HG03280 (cell line): ENCODE measurements around the gene KCNJ15.
"Not testable (repeated sequence)": the region's sequence is repeated elsewhere in the genome, so short reads cannot be mapped to it uniquely, and the experiment has no call there.

ENCODE experiments used
- ATAC-seq: cut with Tn5 transposase; IDR thresholded peaks from one replicate; pipeline ENCODE4 v1.9.1; 2021; ENCODE audit warnings: mild to moderate bottlenecking, moderate library complexity; ENCODE audit not compliant: unreplicated experiment

Gene KCNJ15

GRCh38 chr21:38244407-38244787 is 12.4 kb upstream of the KCNJ15 start:
- ATAC-seq, result no peak

DNA sequence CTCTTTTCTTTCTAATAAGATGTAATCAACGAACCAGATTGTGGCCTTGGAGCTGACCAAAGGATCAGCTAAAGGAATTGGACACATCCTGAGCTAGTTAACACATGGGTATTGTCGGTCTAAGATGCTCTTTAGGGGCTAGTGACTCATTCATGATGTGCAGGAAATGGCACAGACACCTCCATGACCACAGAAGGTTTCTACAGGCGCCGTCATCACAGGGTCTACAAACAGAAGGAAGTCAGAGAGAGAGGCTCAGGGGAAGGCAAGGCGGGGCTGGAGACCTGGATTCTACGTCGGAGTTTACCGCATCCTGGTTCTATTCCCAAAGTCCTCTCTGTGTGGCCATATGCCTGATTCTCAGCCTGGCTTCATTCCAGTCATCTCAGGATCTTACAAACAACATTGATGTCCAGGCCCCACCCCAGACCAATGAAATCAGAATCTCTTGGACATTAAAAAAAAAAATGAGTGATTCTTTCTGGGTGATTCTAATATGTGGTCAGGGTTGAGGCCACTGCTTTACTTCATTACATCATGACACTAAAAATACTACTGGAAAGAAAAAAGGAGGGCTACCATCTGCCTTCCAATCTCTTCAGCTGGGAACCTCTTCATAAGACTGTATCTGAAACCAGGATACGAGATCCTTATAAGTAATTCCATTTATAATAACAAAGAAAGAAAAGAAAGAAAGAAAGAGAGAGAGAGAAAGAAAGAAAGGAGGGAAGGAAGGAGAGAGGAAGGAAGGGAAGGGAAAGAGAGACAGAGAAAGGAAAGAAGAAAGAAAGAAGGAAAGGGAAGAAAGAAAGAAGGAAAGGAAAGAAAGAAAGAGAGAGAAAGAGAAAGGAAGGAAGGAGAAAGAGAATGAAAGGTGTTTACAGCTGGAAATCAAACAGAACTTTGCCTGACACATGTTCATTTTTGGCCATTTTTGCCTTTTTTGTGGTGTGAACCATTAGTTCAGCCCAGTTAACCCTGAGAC is 11.6 kb upstream of the KCNJ15 start:
- peak; percentile 63 for ATAC-seq

DNA sequence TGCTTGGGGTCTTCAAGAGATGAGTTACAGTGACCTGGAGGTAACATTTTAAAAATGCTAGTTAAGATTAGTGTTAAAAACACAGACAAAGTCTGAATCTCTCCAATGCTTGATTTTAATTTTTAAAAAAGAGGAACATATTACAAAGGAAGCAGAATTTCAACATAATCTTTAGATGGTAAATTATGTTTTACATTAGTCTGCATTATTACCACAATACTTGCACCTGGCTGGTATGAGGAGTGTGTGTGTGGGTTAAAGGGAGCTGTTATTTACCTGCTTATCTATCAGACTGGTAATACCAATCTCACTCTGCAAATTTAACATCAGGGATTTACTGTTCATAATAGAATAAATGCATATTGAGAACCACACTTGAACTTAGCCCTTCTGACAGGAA is 10.3 kb upstream of the KCNJ15 start:
- no peak for ATAC-seq

GRCh38 chr21:38247054-38247453 is 9.7 kb upstream of the KCNJ15 start:
- ATAC-seq, result not testable (repeated sequence)

GRCh38 chr21:38247738-38248510 is 8.9 kb upstream of the KCNJ15 start:
- ATAC-seq, result no peak

GRCh38 chr21:38249256-38249655 is 7.5 kb upstream of the KCNJ15 start:
- ATAC-seq, result peak; percentile 64

GRCh38 chr21:38249696-38250278 is 7.0 kb upstream of the KCNJ15 start:
- ATAC-seq, result no peak

- ATAC-seq, result no peak
Observed at GRCh38 chr21:38250991-38251418, 5.8 kb upstream of the KCNJ15 start.

DNA sequence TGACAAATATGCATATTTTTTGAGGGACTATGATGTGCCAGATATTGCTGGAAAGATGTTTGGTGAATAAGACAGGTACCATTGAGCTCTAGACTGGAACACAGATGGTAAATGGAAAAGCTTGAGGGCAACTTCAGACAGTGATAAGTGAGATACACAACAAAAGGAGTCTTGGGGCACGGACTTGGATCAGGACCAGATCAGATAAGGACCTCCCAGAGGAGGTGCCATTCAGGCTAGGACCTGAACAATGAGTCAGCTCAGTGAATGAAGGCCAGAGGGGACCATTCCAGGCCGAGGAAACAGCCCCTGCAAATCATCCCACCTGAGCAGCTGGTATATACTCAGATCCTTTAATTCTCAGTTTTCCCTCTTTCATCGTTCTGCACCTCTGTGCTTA is 1.8 kb upstream of the KCNJ15 start:
- ATAC-seq, result no peak

DNA sequence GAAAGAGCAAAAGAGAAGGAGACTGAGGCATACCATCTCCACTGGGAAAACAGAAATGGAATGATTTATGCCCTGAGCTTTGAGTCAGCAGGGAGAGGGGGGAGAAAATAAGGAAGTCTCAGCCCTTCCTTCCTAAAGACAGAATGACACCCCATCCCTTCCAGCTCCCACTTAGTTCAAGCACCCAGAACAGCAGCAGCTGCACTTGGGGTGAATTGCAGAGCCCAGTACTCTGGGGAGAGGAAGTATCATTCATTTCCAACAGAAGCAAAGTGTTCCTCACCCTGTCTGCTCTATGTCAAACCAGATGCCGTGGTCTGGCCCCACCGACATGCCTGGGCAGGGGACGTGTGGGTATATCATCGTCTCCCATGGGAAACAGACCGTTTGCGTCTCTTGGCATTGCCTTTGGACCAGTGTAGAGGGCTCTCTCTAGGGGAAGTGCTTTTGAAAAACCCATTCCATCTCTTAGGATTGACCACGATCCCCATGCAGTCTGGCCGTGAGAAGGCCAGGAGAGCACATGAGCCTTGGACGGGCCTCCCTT is 1.1 kb upstream of the KCNJ15 start:
- no peak for ATAC-seq

DNA sequence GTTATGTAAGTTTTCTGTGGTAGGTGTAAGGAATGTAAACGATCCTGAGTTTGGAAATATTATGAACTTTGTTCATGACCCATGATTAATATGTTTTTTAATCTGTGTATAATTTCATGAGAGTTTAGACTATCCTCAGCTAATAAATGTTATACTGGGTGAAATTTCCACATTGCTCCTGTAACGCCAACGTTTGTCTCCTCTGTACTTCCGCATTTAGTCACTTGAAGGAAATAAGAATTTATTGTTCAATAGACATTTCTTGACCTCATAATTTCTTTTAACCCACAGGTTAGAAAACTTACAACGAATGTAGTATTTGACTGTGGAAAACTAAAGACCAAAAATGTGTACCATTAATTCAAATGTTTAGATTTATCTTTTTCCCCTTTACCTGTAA is 876 bp downstream of the KCNJ15 start:
- ATAC-seq, result no peak

GRCh38 chr21:38258521-38259485 is 2.0 kb downstream of the KCNJ15 start:
- ATAC-seq, result no peak

DNA sequence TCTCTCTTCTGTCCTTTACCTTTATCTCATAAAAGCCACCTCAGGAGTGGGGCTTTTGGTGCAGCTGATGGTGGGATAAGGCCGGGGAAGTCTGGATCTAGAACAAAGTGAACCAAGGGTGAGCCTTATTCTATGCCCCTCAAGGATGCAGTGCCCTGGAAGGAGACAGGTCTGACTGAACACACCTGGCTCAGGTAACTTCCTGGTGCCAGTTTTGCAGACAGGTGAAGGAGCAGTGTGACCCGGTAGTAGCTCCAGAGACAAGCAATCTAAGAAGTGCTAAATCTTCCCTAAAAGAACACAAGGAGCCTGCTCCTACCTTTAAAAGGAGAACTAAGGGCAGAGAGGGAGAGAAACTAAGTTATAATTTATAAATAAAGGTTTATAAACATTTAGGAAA is 2.9 kb downstream of the KCNJ15 start:
- no peak for ATAC-seq

DNA sequence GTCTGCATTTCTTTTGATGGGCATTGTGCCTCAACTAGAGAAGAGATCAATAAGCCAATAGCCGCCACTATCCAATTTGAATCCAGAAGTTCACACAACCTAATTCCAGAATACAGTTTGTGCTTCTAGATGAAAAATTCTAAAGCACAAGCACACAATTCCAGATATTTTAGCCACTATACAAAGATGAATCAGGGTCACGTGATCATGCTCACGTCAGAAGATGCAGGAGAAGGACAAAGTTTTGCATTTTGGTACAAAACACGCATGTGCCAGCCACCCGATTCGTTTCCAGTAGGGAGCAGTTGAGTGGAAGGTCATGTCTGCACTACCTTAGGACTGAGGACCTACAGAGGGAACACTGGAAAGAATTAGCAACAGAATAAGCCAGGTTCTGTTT is 3.6 kb downstream of the KCNJ15 start:
- ATAC-seq, result no peak

DNA sequence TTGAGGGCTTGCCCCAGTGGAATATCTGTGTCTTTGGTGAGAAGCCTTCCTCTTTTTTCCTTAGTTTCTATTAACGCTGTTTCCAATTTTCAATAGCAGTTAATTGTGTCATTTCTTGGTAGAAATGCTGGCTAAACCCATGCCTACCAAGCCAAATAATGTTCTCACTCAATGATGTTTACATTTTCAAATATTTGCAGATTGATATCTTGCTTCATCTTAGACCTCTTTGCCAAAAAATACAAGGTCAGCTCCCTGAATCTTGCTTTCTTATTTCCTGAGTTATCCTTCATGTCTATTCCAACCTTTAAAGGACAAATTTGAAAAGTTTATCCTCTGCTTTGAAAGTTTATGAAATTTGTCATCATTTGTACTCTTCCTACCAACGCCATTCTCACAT is 5.1 kb downstream of the KCNJ15 start:
- no peak for ATAC-seq

DNA sequence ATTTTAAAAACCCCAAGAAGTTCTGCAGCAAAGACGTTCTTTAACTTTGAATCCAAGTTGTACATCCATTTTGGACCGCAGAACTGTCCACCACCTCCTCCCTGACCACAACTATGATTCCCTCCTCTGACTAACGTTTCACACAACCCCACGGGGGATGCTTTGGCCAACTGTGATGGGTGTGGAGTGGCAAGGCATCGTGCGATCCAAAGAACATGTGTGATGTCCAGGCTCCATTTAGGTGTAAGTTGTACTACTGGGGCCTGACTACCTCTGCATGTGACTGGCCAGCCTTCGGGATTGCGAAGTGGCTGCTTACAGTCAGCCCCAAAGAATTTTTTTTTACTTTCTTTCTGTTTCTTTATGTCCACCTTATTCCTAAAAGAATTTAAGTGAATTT is 6.7 kb downstream of the KCNJ15 start:
- ATAC-seq, result no peak

- no peak for ATAC-seq
Observed at GRCh38 chr21:38264571-38264970, 7.8 kb downstream of the KCNJ15 start.

DNA sequence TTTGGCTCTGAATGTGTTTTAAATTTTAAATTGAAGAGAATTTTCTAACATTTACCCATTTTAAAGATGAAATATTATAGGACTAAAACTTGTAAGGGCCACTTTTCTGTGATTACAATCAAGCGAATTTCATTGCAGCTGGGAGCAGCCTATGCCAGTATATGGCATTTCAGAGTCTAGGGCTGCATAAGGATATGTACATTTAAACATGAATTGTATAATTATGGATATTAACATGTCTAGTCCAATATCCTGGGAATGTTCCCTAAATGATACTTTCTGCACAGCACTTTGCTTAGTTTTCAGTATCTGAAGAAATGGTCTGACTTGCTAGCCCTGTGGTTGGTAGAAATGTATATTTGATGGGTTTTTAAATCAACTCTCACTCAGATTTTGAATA is 8.4 kb downstream of the KCNJ15 start:
- ATAC-seq, result no peak

GRCh38 chr21:38266732-38267131 is 9.9 kb downstream of the KCNJ15 start:
- ATAC-seq, result no peak

- ATAC-seq, result no peak
Observed at GRCh38 chr21:38267136-38267755, 10.5 kb downstream of the KCNJ15 start.
